ENCODE measurements around the gene NFILZ. TPM values are rescaled to one million over a fixed set of nuclear protein-coding genes. Genes with fewer than 3 reads are reported as not detected.

Gene NFILZ
- total and polyA plus RNA-seq, 2 of the 8 experiments (the other 6 are each of a cell fraction or from before 2014, with no cell fraction given): not detected

GRCh38 chr19:8580710-8581281, 49.6 kb upstream of the NFILZ start:
- WGBS, 2 experiments (ENCODE audit: extremely low coverage in 1 of 2, insufficient coverage in 1 of 2, insufficient read length in 1 of 2, insufficient replicate concordance in 2 of 2, low coverage in 1 of 2, low lambda C conversion rate in 2 of 2, missing lambda C conversion rate in 1 of 2): 20% methylated on average over 12 of the region's 21 CpGs; no CpG with 5 or more reads in 1 of the 2 experiments
- FAIRE-seq (peak; percentile 50), DNase-seq (ENCODE audit: low read depth in 1 of 2, low spot score in 2 of 2) (peak; percentile 57 to 99)
- H4K91ac ChIP-seq (replicated peaks; ENCODE audit: insufficient read length, low read length): peak overlapping the region; percentile 62
- peaks cover 0 to 7% (median 1%) of the 10 kb centered on the region in 4 experiments; a peak in 3 of 7 replicates for H3K4me1 ChIP-seq (replicated peaks in 1 of 4; ENCODE audit: control insufficient read depth in 3 of 4, insufficient read depth in 4 of 4, low read length in 3 of 4)
- H3K79me2 ChIP-seq (ENCODE audit: control insufficient read depth in 1 of 2, insufficient read depth in 2 of 2, low read length in 2 of 2): no peaks in the 10 kb centered on the region
- H2BK5ac ChIP-seq (ENCODE audit: low read depth, low read length): no peak overlapping the region
- H3K4me2 ChIP-seq (ENCODE audit: insufficient read depth in 1 of 2, low read depth in 2 of 2, low read length in 2 of 2): peak overlapping the region in 1 of 2 experiments; percentile 52; a peak in 2 of 4 replicates
- H3K23me2 ChIP-seq (ENCODE audit: low read depth, low read length): no peaks in the 10 kb centered on the region
- no peak overlapping the region for H2BK15ac ChIP-seq (ENCODE audit: low read length)
- peak overlapping the region in 1 of 4 experiments; percentile 48; a peak in 2 of 8 replicates for H3K4me3 ChIP-seq (ENCODE audit: extremely low read depth in 1 of 4, insufficient read depth in 2 of 4, low read depth in 3 of 4, low read length in 4 of 4)
- no peaks in the 10 kb centered on the region for H3K27me3 ChIP-seq (replicated peaks in 1 of 4; ENCODE audit: control insufficient read depth in 3 of 4, extremely low read depth in 1 of 4, insufficient read depth in 3 of 4, low read length in 3 of 4)
- H3K27ac ChIP-seq (ENCODE audit: low read depth, low read length): no peak overlapping the region
- no peak overlapping the region for H3K14ac ChIP-seq (ENCODE audit: insufficient read length)
- no peak overlapping the region for H2AK5ac ChIP-seq (ENCODE audit: low read depth, low read length)
- H4K20me1 ChIP-seq (replicated peaks in 1 of 2; ENCODE audit: control insufficient read depth in 1 of 2, insufficient read depth in 2 of 2, low read length in 2 of 2): no peaks in the 10 kb centered on the region
- no peak overlapping the region for H4K5ac ChIP-seq (ENCODE audit: insufficient read length, low read depth, low read length)
- no peak overlapping the region for H3K4ac ChIP-seq (replicated peaks; ENCODE audit: insufficient read length, low read depth, low read length)
- no peak overlapping the region for H2BK20ac ChIP-seq (ENCODE audit: low read length)
- H2BK12ac ChIP-seq (ENCODE audit: low read depth, low read length): no peak overlapping the region
- H3K9me3 ChIP-seq (ENCODE audit: insufficient read depth in 2 of 2, low read depth in 1 of 2, low read length in 1 of 2): no peaks in the 10 kb centered on the region
- ChIA-PET CTCF (ENCODE audit: partially characterized antibody) (interaction anchor here (0.6 to 6.8 kb wide), 50 partner anchors 8 to 1475 kb away, joined by 3 to 83 read pairs (median 4); partner anchors contain the start of gene NFILZ), POLR2A (ENCODE audit: partially characterized antibody) (interaction anchor here (0.6 to 1.5 kb wide), 9 partner anchors 11 to 475 kb away, joined by 3 read pairs; partner anchors contain the start of gene ZNF414)
- no peak overlapping the region for H2AFZ ChIP-seq (ENCODE audit: low read length)
- H3K56ac ChIP-seq (replicated peaks; ENCODE audit: insufficient read length, low read depth, low read length): no peak overlapping the region
- H2BK120ac ChIP-seq (replicated peaks; ENCODE audit: low read depth, low read length): no peak overlapping the region
- H3K9ac ChIP-seq (replicated peaks in 1 of 4; ENCODE audit: extremely low read depth in 1 of 4, low read depth in 3 of 4, low read length in 3 of 4): no peak overlapping the region
- H3K36me3 ChIP-seq (ENCODE audit: control insufficient read depth in 2 of 4, insufficient read depth in 4 of 4, low read length in 3 of 4): no peaks in the 10 kb centered on the region
- peak overlapping the region; percentile 51; the same call in 1 of the 2 replicates for H3K18ac ChIP-seq (ENCODE audit: extremely low read depth, low read length)
- H3K79me1 ChIP-seq (ENCODE audit: low read depth, low read length): no peaks in the 10 kb centered on the region
- no peak overlapping the region; the same call in 1 of the 2 replicates for H4K8ac ChIP-seq (ENCODE audit: extremely low read depth, insufficient read depth, low read length)
- H3K23ac ChIP-seq (ENCODE audit: insufficient read length): no peak overlapping the region
- TF ChIP-seq POLR2AphosphoS5 (IDR thresholded peaks at IDR 0.05; ENCODE audit: low read depth, low read length) (no peak), CEBPB (IDR thresholded peaks at IDR 0.05; ENCODE audit: low read depth, low read length) (no peak), SUZ12 (IDR thresholded peaks at IDR 0.05; ENCODE audit: low read length) (no peak), CBX5 (IDR thresholded peaks at IDR 0.05; ENCODE audit: low read depth, low read length) (no peak), EGR1 (IDR thresholded peaks at IDR 0.05; ENCODE audit: borderline replicate concordance, low read depth, low read length) (0 out of 2 replicates have a peak, but pooled peaks have one; percentile 34), EP300 (IDR thresholded peaks at IDR 0.05; ENCODE audit: borderline replicate concordance in 1 of 2, low read depth in 2 of 2, low read length in 2 of 2) (peak in 1 of 2 experiments; percentile 77; a peak in 2 of 3 replicates), SIN3A (conservative IDR thresholded peaks at IDR 0.05 in 1 of 2, IDR thresholded peaks at IDR 0.05 in 1 of 2; ENCODE audit: low read depth in 1 of 2, low read length in 2 of 2) (no peak), PHF8 (conservative IDR thresholded peaks at IDR 0.05; ENCODE audit: low read depth, low read length) (no peak), SRF (IDR thresholded peaks at IDR 0.05; ENCODE audit: low read depth, low read length) (no peak), MAFK (IDR thresholded peaks at IDR 0.05; ENCODE audit: low read depth, low read length) (no peak), SP4 (IDR thresholded peaks at IDR 0.05; ENCODE audit: low read length) (no peak), BCL11A (IDR thresholded peaks at IDR 0.05; ENCODE audit: low read depth in 2 of 2, low read length in 2 of 2) (no peak), SP2 (IDR thresholded peaks at IDR 0.05; ENCODE audit: low read length) (no peak)

All from H1 (cell line).